Spleen (tissue), 11 donors: ENCODE measurements around the gene RNF26. TPM values are rescaled to one million over a fixed set of nuclear protein-coding genes. Genes with fewer than 3 reads are reported as not detected.

ENCODE experiments used
- DNase-seq: peaks from one replicate; pipeline ENCODE4 v3.0.0-alpha.2; 2020
- H3K27ac ChIP-seq, 8 donors: fragments of 200-600 bp; sonication (generic) in 7 of 8; 1 replicate in 4 of 8; 2 replicates in 4 of 8; pipeline versions ENCODE4 v1.5.0 to v1.8.0; 2016 to 2021; ENCODE audit warnings: inconsistent platforms in 4 of 8, mild to moderate bottlenecking in 4 of 8, moderate library complexity in 1 of 8
- H3K27me3 ChIP-seq, 7 donors: fragments of 200-600 bp; sonication (generic) in 6 of 7; replicated peaks in 1 of 7; 1 replicate in 4 of 7; 2 replicates in 3 of 7; pipeline versions ENCODE4 v1.5.0 to v1.8.0; 2016 to 2021; ENCODE audit warnings: inconsistent platforms in 3 of 7, mild to moderate bottlenecking in 1 of 7
- H3K36me3 ChIP-seq, 6 donors: fragments of 200-600 bp; sonication (generic) in 5 of 6; 1 replicate in 4 of 6; 2 replicates in 2 of 6; pipeline versions ENCODE4 v1.5.0 to v1.8.0; 2016 to 2021; ENCODE audit warnings: inconsistent platforms in 2 of 6
- H3K4me1 ChIP-seq, 6 donors: fragments of 200-600 bp; sonication (generic) in 5 of 6; 1 replicate in 3 of 6; 2 replicates in 3 of 6; pipeline versions ENCODE4 v1.5.0 to v1.8.0; 2016 to 2021; ENCODE audit warnings: inconsistent platforms in 3 of 6
- H3K4me3 ChIP-seq, 8 donors: fragments of 200-600 bp; sonication (generic) in 7 of 8; 1 replicate in 4 of 8; 2 replicates in 4 of 8; pipeline versions ENCODE4 v1.5.0 to v1.8.0; 2016 to 2021; ENCODE audit warnings: inconsistent platforms in 4 of 8, mild to moderate bottlenecking in 4 of 8, moderate library complexity in 2 of 8
- H3K9me3 ChIP-seq, 8 donors: fragments of 200-600 bp; sonication (generic) in 7 of 8; 1 replicate in 4 of 8; 2 replicates in 4 of 8; pipeline versions ENCODE4 v1.5.0 to v1.8.0; 2016 to 2021; ENCODE audit warnings: inconsistent platforms in 4 of 8
- CTCF ChIP-seq, 11 experiments: fragments of 200-600 bp in 7 of 11; fragments of 450-650 bp in 4 of 11; sonication (generic) in 4 of 11; IDR thresholded peaks in 8 of 11; conservative IDR thresholded peaks in 3 of 11; 1 replicate in 7 of 11; 2 replicates in 4 of 11; pipeline versions ENCODE4 v1.4.0 to v1.8.0; 2016 to 2021; ENCODE audit warnings: antibody characterized with exemption in 11 of 11, inconsistent platforms in 4 of 11, mild to moderate bottlenecking in 1 of 11
- POLR2A ChIP-seq, 3 donors: fragments of 450-650 bp; IDR thresholded peaks; one replicate each; pipeline ENCODE4 v1.5.1; 2017; ENCODE audit warnings: antibody characterized with exemption in 3 of 3, mild to moderate bottlenecking in 1 of 3
- POLR2AphosphoS5 ChIP-seq, 3 donors: sonication (generic); formaldehyde crosslinking; IDR thresholded peaks; one replicate each; pipeline ENCODE4 v1.5.1; 2017; ENCODE audit warnings: antibody characterized with exemption in 3 of 3
- WGBS, 5 donors: extraction: QIAGEN DNeasy Blood & Tissue Kit in 3 of 5; methylation state at CpG; one replicate each; pipeline versions ENCODE4 v1.1.5 to v1.1.7; 2013 to 2018; 5-methylcytosine and 5-hydroxymethylcytosine counted together
- intact Hi-C: fragments of 100-400 bp; cut with DNase I; formaldehyde crosslinking; loops from one replicate; pipeline ENCODE4 v1.15.0; 2023; ENCODE audit warnings: low total_unique reads
- polyA plus RNA-seq, 3 donors: library from polyadenylated mRNA; stranded (reverse); fragments of 200-250 nt; gene quantifications; one replicate each; pipeline ENCODE4 v1.2.1, GENCODE V29; 2013
- total RNA-seq, 7 donors: library from RNA; depleted of rRNA in 3 of 7; stranded (reverse); fragments of >200 nt in 3 of 7; fragmentation: NEBNext Ultra II Directional in 4 of 7; extraction: Animal tissue kit (Norgen Biotek cat#: 25700) in 4 of 7; gene quantifications; one replicate each; pipeline versions ENCODE4 v1.1.0 to v1.2.1, GENCODE V29; 2016 to 2021
- donor health status: healthy with polysubstance abuse.
- donor health status: DM: no; HTN: no; CAD: no; lungs with moderate emphysema.
- donor health status: DM: no; HTN: no; CAD: no.
- donor health status: Bipolar disorder and iron deficiency.
- donor health status: healthy.
- donor health status: DM: no; HTN: no; CAD: no.
- donor health status: DM: yes; HTN: yes; CAD: no.

Gene RNF26
- total and polyA plus RNA-seq, 10 donors = 8.6 to 18.2 (median 15.0) TPM

DNA sequence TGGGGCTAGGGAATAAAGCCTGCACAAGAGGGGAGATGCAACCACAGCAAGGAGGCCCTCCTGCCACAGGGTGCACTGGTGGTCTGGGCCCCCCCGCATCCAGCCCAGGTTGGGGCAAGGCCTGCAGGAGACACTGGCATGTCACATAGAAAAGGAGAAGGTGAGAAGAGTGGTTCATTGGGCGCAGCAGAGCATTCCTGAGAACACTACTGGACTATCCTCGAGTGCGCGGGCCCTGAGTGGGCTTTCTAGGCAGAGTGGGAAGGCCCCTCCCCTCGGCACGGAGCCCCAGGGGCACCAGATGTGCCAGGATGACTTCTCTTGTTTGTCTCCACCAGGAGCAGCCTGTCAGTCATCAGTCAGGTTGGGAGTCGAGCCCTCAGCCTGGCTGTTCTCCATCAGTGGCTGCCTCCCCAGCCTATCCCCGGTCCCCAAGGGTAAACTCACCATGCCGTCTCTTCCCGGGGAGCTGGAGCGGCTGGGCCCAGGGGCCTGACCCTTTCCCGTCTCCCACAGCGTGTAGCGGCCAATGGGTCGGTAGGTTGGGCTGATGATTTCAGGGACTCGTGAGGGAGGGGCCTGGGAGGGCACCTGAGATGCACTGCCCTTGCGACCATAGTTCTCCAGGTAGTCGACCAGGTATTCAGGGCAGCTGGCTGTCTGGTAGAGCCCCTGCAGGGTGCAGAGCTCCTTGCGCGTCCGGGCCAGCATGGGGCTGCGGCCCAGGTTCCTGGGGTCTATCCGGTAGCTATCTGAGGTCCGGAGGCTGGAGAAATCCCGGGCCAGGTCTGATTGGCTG lies 38.1 kb downstream of the RNF26 start:
- WGBS, 5 donors = 83 to 96% (median 91%) methylated on average over 11 to 26 of the region's 26 CpGs
- peaks cover 0 to 63% (median 5%) of the 10 kb centered on the region in 7 donors for H3K27me3 ChIP-seq
- H3K27ac ChIP-seq = no peak overlapping the region
- DNase-seq = no peak
- intact Hi-C loops = no loop called here
- TF ChIP-seq CTCF (IDR thresholded peaks at IDR 0.05 in 8 of 11, conservative IDR thresholded peaks at IDR 0.05 in 3 of 11) (no peak), POLR2A (IDR thresholded peaks at IDR 0.05) (no peak), POLR2AphosphoS5 (IDR thresholded peaks at IDR 0.05) (no peak)
- no peak overlapping the region for H3K4me3 ChIP-seq
- peaks cover 0 to 53% (median 10%) of the 10 kb centered on the region in 6 donors for H3K4me1 ChIP-seq
- H3K9me3 ChIP-seq = no peaks in the 10 kb centered on the region
- H3K36me3 ChIP-seq = no peaks in the 10 kb centered on the region

GRCh38 chr11:119373059-119373920 lies 39.0 kb downstream of the RNF26 start:
- 77 to 86% (median 84%) methylated on average over 20 to 23 of the region's 23 CpGs for WGBS, 5 donors
- DNase-seq = no peak
- intact Hi-C loops = no loop called here
- peaks cover 0 to 53% (median 10%) of the 10 kb centered on the region in 6 donors for H3K4me1 ChIP-seq
- no peak overlapping the region for H3K27ac ChIP-seq
- H3K9me3 ChIP-seq = no peaks in the 10 kb centered on the region
- no peak for TF ChIP-seq POLR2A (IDR thresholded peaks at IDR 0.05)
- no peak for TF ChIP-seq CTCF (IDR thresholded peaks at IDR 0.05 in 8 of 11, conservative IDR thresholded peaks at IDR 0.05 in 3 of 11)
- TF ChIP-seq POLR2AphosphoS5 (IDR thresholded peaks at IDR 0.05) = no peak
- H3K36me3 ChIP-seq = no peaks in the 10 kb centered on the region
- H3K27me3 ChIP-seq = peaks cover 0 to 55% (median 0%) of the 10 kb centered on the region in 7 donors
- no peak overlapping the region for H3K4me3 ChIP-seq

DNA sequence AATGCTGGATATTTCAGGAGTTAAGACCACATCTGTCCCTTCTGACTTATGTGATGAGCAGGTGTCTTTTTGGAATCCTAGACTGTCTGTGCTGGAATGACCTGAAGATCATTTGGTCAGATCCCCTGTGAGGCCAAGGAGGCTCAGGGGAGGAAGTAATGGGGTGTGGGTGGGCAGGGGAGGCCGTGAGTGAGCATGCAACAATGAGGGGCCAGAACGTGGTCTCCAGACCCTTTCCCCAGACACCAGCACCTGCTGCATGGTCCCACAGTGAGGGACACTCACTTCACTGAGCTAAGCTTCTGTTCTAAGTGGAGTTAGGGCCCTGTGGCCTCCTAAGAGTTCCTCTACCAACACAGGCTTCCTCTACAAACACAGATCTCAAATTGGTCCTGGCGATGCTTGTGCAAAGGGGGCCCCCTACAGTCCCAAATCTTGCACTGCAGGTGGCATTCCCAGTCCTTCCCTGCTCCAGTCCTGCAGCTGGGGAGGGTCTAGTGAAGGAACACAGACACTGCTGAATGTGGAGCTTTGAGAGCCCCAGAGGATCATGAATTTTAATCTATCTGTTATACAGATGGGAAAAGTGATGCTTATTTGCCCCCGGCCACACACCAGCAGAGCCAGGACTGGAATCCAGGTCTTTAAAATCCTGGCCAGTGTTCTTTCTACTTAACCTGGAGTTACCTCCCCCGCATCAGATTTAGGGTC lies 39.7 kb downstream of the RNF26 start:
- 50 to 65% (median 52%) methylated on average over 5 of the region's 5 CpGs for WGBS, 5 donors
- TF ChIP-seq POLR2A (IDR thresholded peaks at IDR 0.05) (no peak), POLR2AphosphoS5 (IDR thresholded peaks at IDR 0.05) (no peak), CTCF (IDR thresholded peaks at IDR 0.05 in 8 of 11, conservative IDR thresholded peaks at IDR 0.05 in 3 of 11) (peak; percentile 37 to 85 (median 68))
- H3K27ac ChIP-seq = no peak overlapping the region
- H3K27me3 ChIP-seq = peaks cover 0 to 47% (median 0%) of the 10 kb centered on the region in 7 donors
- no peaks in the 10 kb centered on the region for H3K36me3 ChIP-seq
- intact Hi-C loops = no loop called here
- DNase-seq = no peak
- no peak overlapping the region for H3K4me3 ChIP-seq
- H3K9me3 ChIP-seq = no peaks in the 10 kb centered on the region
- peaks cover 0 to 47% (median 10%) of the 10 kb centered on the region in 6 donors for H3K4me1 ChIP-seq
